ENCODE data around the gene PYGB.

PYGB gene

GRCh38 chr20:25274891-25275812 is 27.3 kb downstream of the PYGB start:
- no peak overlapping the region for H3K4me3 ChIP-seq (ENCODE audit: control insufficient read depth, low read depth, low read length)
- DNase-seq (ENCODE audit: low read depth) = no peak
- TF ChIP-seq, protein P1, sequence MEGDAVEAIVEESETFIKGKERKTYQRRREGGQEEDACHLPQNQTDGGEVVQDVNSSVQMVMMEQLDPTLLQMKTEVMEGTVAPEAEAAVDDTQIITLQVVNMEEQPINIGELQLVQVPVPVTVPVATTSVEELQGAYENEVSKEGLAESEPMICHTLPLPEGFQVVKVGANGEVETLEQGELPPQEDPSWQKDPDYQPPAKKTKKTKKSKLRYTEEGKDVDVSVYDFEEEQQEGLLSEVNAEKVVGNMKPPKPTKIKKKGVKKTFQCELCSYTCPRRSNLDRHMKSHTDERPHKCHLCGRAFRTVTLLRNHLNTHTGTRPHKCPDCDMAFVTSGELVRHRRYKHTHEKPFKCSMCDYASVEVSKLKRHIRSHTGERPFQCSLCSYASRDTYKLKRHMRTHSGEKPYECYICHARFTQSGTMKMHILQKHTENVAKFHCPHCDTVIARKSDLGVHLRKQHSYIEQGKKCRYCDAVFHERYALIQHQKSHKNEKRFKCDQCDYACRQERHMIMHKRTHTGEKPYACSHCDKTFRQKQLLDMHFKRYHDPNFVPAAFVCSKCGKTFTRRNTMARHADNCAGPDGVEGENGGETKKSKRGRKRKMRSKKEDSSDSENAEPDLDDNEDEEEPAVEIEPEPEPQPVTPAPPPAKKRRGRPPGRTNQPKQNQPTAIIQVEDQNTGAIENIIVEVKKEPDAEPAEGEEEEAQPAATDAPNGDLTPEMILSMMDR (conservative IDR thresholded peaks at IDR 0.05; ENCODE audit: control insufficient read depth, insufficient read depth, low read depth, low read length) = no peak

- TF ChIP-seq, protein P1 (conservative IDR thresholded peaks at IDR 0.05; ENCODE audit: control insufficient read depth, insufficient read depth, low read depth, low read length) = no peak
- no peak overlapping the region for H3K4me3 ChIP-seq (ENCODE audit: control insufficient read depth, low read depth, low read length)
- no peak for DNase-seq (ENCODE audit: low read depth)
These were observed 28.1 kb downstream of the PYGB start for GRCh38 chr20:25275813-25276532.

GRCh38 chr20:25276533-25277050 is 28.7 kb downstream of the PYGB start:
- TF ChIP-seq, protein P1 (conservative IDR thresholded peaks at IDR 0.05; ENCODE audit: control insufficient read depth, insufficient read depth, low read depth, low read length) = no peak
- no peak overlapping the region for H3K4me3 ChIP-seq (ENCODE audit: control insufficient read depth, low read depth, low read length)
- no peak for DNase-seq (ENCODE audit: low read depth)

DNA sequence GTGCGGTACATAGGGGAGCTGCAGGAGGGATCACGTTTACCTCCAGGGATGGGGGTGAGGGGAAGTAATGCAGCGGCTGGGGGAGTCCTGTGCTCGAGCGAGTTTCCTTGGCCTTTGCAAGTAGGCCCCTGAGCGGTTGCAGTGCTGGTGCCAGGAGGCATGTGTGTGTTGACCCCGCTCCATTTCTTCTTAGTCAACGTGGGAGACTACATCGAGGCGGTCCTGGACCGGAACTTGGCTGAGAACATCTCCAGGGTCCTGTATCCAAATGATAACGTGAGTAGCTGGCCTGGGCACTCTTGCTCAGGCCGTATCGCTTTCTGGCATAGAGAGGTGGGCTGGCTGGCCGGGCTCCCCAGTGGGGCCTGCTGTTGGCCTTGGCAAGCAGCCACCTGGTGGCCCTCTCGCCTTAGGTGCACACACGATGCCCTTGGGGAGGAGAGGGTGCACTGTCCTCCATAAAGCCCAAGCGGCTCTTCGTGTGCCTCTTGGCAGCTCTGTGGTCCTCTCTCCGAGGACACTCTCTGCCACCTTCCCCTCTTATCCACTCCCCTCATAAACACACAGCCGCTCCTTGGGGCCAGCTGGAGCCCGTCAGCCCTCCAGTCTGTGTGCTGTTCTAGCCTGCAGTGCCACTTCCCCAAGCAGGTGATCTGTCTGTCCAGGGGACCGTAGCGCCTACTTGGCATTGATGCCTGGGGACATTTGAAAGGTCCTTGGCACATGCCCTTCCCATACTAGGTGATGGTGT is 29.3 kb downstream of the PYGB start:
- TF ChIP-seq, protein P1 (conservative IDR thresholded peaks at IDR 0.05; ENCODE audit: control insufficient read depth, insufficient read depth, low read depth, low read length) = no peak
- no peak for DNase-seq (ENCODE audit: low read depth)
- no peak overlapping the region for H3K4me3 ChIP-seq (ENCODE audit: control insufficient read depth, low read depth, low read length)

GRCh38 chr20:25277941-25278521 is 30.1 kb downstream of the PYGB start:
- DNase-seq (ENCODE audit: low read depth) = no peak
- TF ChIP-seq, protein P1 (conservative IDR thresholded peaks at IDR 0.05; ENCODE audit: control insufficient read depth, insufficient read depth, low read depth, low read length) = no peak
- no peak overlapping the region for H3K4me3 ChIP-seq (ENCODE audit: control insufficient read depth, low read depth, low read length)

All from fibroblast of mammary gland (primary cell).